ENCODE data around the gene IFNAR2.

GRCh38 chr21:33279330-33279820 lies 49.6 kb downstream of the IFNAR2 start:
- no peak for TF ChIP-seq CTCF (conservative IDR thresholded peaks at IDR 0.05)
- no peak for TF ChIP-seq ZFX (IDR thresholded peaks at IDR 0.05)

All from C4-2B (cell line).